GM18511 (cell line): ENCODE results near the gene CARF.
"Not testable (repeated sequence)": the region's sequence is repeated elsewhere in the genome, so short reads cannot be mapped to it uniquely, and the experiment has no call there.

Source experiments
- ATAC-seq: cut with Tn5 transposase; IDR thresholded peaks from one replicate; pipeline ENCODE4 v1.9.1; 2021; ENCODE audit warnings: mild to moderate bottlenecking, moderate library complexity; ENCODE audit not compliant: unreplicated experiment

CARF gene

GRCh38 chr2:202911512-202912341 lies at the start of gene CARF, which contains the start of gene WDR12:
CARF (plus strand) TSS chr2:202912275; CDS start chr2:202941903, 29,628 bp downstream.
WDR12 (minus strand) TSS chr2:202911673; CDS start chr2:202911476, 197 bp downstream.
- ATAC-seq: peak; percentile 79

- ATAC-seq: peak; percentile 83
Observed at GRCh38 chr2:202870431-202871299, 41.4 kb upstream of the CARF start.

- peak; percentile 56 for ATAC-seq
Observed at GRCh38 chr2:202871300-202872141, 40.6 kb upstream of the CARF start, which contains the start of gene ICA1L. ICA1L (minus strand) TSS chr2:202871766; CDS start chr2:202829009, 42,757 bp downstream.

- no peak for ATAC-seq
Observed at GRCh38 chr2:202877699-202878098, 34.4 kb upstream of the CARF start.

- ATAC-seq: no peak
Observed at GRCh38 chr2:202881570-202881969, 30.5 kb upstream of the CARF start.

- ATAC-seq: no peak
Observed at GRCh38 chr2:202883987-202884675, 27.9 kb upstream of the CARF start.

- ATAC-seq: no peak
Observed at GRCh38 chr2:202885190-202885589, 26.9 kb upstream of the CARF start.

GRCh38 chr2:202905507-202905906 lies 6.6 kb upstream of the CARF start:
- not testable (repeated sequence) for ATAC-seq

GRCh38 chr2:202908186-202908585 lies 3.9 kb upstream of the CARF start:
- ATAC-seq: no peak

GRCh38 chr2:202909394-202910192 lies 2.5 kb upstream of the CARF start:
- ATAC-seq: no peak

- not testable (repeated sequence) for ATAC-seq
Observed at GRCh38 chr2:202910250-202910649, 1.8 kb upstream of the CARF start.

- ATAC-seq: no peak
Observed at GRCh38 chr2:202910698-202911097, 1.4 kb upstream of the CARF start.

GRCh38 chr2:202911203-202911511 lies 918 bp upstream of the CARF start:
- ATAC-seq: peak; percentile 17

GRCh38 chr2:202912342-202913201 lies 497 bp downstream of the CARF start:
- ATAC-seq: peak; percentile 66

- no peak for ATAC-seq
Observed at GRCh38 chr2:202918860-202919259, 6.8 kb downstream of the CARF start.

- ATAC-seq: no peak
Observed at GRCh38 chr2:202932425-202933138, 20.5 kb downstream of the CARF start.

- ATAC-seq: no peak
Observed at GRCh38 chr2:202933139-202933510, 21.1 kb downstream of the CARF start.

- no peak for ATAC-seq
Observed at GRCh38 chr2:202933958-202934357, 21.9 kb downstream of the CARF start.
